Fibroblast of peridontal ligament (primary cell): ENCODE results near the gene WFS1.
A peak's percentile ranks its signal among the peaks of the same experiment; 100 is the strongest.

Source experiments
- DNase-seq: peaks from one replicate; pipeline ENCODE4 v3.0.0-alpha.2; 2010; ENCODE audit errors: extremely low read depth

Gene WFS1

GRCh38 chr4:6259886-6260285 lies 9.8 kb upstream of the WFS1 start:
- DNase-seq = no peak

GRCh38 chr4:6262176-6262575 lies 7.5 kb upstream of the WFS1 start:
- no peak for DNase-seq

- no peak for DNase-seq
These were observed 6.7 kb upstream of the WFS1 start for GRCh38 chr4:6262847-6263487.

GRCh38 chr4:6263526-6264224 lies 6.0 kb upstream of the WFS1 start:
- no peak for DNase-seq

- DNase-seq = peak; percentile 51
These were observed 5.5 kb upstream of the WFS1 start for GRCh38 chr4:6264225-6264540.

- DNase-seq = no peak
These were observed 4.1 kb upstream of the WFS1 start for GRCh38 chr4:6265546-6265945.

GRCh38 chr4:6267573-6267972 lies 2.1 kb upstream of the WFS1 start:
- DNase-seq = no peak

GRCh38 chr4:6268650-6269615 lies 717 bp upstream of the WFS1 start:
- no peak for DNase-seq

- DNase-seq = peak; percentile 39
These were observed 1.0 kb downstream of the WFS1 start for GRCh38 chr4:6270636-6271121.

GRCh38 chr4:6271206-6271605 lies 1.6 kb downstream of the WFS1 start:
- no peak for DNase-seq

- DNase-seq = no peak
These were observed 2.2 kb downstream of the WFS1 start for GRCh38 chr4:6271701-6272465.

GRCh38 chr4:6272863-6273660 lies 3.4 kb downstream of the WFS1 start:
- peak; percentile 64 for DNase-seq

- no peak for DNase-seq
These were observed 4.0 kb downstream of the WFS1 start for GRCh38 chr4:6273661-6273990.

- DNase-seq = no peak
These were observed 5.7 kb downstream of the WFS1 start for GRCh38 chr4:6275351-6275750.

GRCh38 chr4:6275898-6276806 lies 6.5 kb downstream of the WFS1 start:
- no peak for DNase-seq

- no peak for DNase-seq
These were observed 7.6 kb downstream of the WFS1 start for GRCh38 chr4:6277139-6277802.

- no peak for DNase-seq
These were observed 8.5 kb downstream of the WFS1 start for GRCh38 chr4:6277935-6278800.

GRCh38 chr4:6278801-6279197 lies 9.1 kb downstream of the WFS1 start:
- peak; percentile 22 for DNase-seq
